Middle frontal gyrus (tissue), 1 donor: Measurements from ENCODE around the gene FBLN1.

Experiments used
- DNase-seq: peaks from one replicate; pipeline ENCODE4 v3.0.0-alpha.2; 2015; ENCODE audit warnings: low spot score; ENCODE audit errors: extremely low spot score

Gene FBLN1

GRCh38 chr22:45504373-45505341, 2.0 kb downstream of the FBLN1 start:
- no peak for DNase-seq

DNA sequence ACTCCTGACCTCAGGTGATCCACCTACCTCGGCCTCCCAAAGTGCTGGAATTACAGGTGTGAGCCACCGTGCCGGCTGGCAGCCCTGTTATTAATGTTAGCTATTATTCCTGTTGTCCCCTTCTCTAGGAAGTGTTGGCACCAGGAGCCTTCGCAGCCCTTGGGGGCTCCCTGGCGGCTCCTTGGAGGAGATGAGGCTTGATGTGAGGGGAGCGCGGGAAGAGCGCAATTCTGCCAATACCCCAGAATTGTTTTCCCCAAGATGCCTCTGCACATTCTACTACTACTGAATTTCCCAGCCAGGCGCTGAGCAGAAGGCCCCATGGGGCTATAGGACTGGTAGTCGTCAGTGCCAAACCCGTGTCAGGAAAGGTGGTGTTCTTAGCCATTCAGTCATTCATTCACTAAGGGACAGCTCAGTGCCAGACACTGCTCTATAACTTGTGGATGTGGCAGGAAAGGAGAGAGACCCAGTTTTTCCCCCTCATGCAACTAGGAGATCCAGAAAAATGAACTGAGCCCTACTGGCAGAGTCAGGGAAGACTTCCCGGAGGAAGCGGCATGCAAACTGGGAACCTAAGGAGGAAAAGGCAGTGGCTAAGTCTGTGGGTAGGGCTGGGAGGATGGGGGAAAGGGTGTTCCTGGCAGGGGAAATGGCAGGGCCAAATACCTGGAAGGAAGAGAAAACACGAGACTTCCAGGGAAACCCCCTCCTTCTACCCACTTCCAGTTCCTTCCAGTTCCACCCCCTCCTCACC, 3.5 kb downstream of the FBLN1 start:
- DNase-seq = no peak

DNA sequence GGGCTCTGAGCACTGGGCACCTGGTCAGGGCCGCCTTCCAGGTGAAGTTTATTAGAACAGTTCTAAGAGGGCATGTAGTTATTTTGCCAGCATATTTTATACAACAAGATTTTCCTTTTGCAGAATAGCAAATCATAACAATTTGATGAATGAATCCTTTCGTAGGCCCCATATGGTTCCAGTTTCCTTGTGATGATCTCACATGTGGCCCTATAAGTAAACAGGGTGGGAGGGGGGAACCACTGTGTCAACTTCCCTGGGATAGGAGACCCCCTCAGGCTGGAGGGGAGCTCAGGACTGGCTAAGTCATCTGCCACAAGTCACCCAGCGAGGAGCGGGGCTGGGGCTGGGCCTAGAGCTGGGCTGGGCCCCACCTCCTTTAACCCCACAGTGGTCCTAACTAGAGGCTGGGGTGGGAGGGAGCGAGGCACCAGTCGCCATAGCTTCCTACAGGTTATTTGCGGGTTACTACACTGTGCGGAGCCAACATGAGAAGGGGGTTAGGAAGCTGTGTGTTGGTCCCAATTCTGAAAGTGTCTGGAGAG, 4.2 kb downstream of the FBLN1 start:
- DNase-seq = no peak

DNA sequence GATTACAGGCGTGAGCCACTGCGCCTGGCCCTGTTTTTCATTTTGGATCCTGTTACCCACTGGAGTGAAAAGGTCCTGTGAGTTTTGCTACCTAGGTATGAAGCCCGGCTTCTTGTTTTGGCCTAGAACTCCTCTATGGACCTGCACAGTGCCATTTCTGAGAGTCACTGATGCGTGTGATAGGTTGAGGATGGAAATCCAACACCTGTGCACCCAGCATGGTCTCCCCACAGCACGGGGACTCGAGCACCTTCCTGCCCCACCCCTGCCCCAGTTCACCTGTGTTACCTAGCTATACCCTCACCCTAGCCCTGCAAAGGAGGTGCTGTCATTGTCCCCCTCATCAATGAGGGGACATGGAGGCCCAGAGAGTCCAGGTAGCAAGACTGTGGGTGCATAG, 5.1 kb downstream of the FBLN1 start:
- no peak for DNase-seq

DNA sequence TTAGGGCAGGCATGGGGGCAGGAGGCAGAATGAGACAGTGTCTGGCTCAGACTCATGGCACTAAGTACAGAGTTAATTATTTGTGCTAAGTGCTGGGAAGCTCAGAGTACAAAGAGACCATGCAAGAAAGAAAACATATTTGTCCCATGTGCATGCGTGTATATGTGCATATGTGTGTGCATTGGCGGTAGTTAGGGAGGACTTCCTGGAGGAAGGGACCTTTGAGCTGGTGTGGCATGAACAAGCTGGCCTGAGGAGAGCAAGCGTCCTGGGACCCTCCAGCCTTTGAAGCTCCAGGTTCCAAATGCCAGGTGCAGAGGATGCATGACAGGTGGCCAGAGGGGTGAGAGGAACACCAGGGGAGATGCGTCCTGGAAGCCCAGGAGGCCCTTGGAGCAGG, 6.1 kb downstream of the FBLN1 start:
- no peak for DNase-seq

DNA sequence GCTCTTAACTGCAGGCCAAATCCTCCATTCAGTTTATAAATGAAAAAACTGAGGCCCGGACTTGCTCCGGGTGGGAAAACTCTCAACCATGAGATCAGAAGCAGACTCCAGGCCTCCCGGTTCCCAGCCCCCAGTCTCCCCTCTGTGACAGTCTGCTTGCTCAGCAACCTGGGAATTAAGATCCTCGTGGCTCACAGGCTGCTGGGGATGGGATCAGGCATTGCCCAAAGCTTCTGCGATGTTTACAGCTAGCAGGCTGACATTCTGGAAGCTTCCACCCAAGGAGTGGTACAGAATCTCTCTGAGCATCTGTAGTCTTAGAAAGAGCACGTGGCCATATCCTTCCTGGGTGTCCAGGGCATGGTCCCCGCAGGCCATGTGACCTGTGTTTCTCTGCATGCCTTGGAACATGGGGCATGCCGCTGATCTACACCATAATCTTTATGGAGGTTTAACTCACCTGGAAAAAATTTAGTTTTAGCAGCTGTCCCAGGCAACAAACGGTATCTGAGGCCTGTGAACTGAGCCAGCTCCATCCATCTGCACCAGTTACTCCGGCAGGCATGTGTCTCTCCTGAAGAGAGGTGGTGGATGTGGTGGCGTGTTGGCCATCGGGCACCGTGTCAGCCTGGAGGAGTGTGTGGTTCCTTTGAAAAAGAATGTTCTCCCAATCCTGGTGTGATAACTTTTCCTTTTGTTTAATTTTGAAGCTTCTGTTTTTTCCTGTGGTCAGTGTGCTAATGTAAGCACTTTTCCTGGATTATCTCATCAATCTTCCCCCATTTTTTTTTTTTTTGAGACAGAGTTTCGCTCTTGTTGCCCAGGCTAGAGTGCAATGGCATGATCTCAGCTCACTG, 7.9 kb downstream of the FBLN1 start:
- no peak for DNase-seq

DNA sequence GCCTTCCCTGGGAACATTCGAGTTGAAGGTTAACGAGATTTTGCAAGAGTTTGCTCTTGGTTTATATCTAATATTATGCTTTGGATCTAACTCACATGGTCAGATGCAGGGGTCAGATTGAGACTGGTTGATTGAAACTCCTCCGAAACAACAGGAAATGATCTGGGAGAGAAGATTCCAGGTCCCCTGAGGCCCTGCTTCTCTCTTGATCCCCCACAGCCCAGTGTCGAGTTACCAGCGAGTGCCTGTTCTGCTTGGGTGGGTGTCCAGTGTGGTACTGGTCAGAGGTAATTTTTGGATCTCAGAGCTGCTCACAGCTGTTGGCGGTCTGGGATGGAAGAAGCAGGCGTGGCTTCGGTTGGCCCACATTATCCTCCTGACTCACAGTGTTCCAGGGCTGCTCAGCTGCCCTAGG, 9.2 kb downstream of the FBLN1 start:
- DNase-seq = no peak

DNA sequence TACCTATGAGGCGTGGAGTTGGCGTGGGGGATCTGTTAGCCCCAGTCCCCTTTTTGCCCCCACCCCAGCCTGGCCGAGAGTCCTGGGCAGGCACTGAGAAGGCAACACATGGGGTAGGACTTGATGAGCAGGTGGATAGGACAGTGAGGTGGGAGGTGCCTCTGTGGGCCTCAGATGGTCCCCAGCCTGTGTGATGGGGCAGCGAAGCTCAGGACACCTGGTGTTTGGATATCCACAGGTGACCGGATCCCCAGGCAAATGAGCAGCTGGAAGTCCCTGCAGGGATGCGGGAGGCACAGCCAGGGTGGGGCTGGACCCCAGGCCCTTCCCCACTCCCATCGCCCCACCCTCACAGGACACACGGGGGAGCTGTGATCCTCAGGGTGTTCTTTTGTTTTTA, 9.7 kb downstream of the FBLN1 start:
- DNase-seq = no peak

DNA sequence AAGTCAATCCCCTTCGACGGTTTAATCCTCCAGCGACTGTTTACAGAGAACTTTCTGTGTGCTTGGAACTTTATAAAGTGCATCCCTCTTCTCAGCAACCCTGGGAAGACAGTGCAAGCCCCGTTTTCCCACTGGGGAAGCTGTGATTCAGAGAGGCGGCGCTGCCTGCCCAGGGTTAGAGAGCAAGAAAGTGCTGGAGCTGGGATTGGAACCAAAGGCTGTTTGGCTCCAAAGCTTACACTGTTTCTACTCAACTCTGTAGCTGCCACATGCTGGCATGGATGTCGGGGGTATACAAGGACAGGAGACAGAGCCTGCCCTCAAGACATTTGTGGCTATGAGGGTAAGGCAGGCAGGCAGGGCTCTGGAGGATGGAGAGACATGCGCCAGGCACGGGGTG, 13.0 kb downstream of the FBLN1 start:
- no peak for DNase-seq

DNA sequence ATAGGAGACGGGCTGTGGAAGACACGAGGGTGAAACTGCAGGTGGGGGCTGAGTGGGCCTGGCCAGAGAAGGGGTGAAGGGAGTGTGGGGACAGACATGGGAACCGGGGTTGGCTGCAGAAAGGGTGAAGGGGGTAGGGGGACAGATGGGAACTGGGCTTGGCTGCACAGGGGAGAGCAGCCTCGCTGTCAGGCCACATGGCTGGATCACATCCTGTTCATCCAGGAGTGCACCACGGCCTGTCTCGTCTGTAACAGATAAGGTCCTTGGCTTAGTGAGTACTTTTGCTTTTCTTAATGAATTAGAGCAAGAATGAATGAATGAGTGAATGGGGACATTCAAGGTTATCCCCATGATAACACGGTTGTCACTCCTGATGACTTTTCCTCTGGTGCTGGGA, 13.5 kb downstream of the FBLN1 start:
- DNase-seq = no peak

GRCh38 chr22:45516923-45517675, 14.4 kb downstream of the FBLN1 start:
- DNase-seq = no peak

GRCh38 chr22:45518136-45518535, 15.5 kb downstream of the FBLN1 start:
- DNase-seq = no peak

DNA sequence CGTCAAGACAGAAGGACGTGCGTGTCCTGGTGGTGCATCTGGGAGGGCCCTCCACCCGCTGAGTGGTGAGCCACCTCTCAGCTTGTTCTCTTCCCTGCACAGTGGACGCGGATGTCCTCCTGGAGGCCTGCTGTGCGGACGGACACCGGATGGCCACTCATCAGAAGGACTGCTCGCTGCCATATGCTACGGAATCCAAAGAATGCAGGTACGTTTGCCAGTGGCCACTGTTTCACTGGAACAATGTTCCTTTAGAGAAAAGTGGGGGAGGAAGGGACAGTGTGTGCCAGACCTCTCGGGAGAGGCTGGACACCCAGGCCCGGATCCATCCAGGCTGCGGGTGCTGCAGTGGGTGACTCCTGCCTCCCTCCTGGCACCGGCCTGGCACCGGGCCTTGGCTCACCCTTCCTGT, 15.9 kb downstream of the FBLN1 start:
- DNase-seq = no peak

GRCh38 chr22:45521178-45521577, 18.5 kb downstream of the FBLN1 start:
- no peak for DNase-seq

GRCh38 chr22:45522462-45522861, 19.8 kb downstream of the FBLN1 start:
- DNase-seq = no peak

GRCh38 chr22:45524157-45524556, 21.5 kb downstream of the FBLN1 start:
- no peak for DNase-seq

GRCh38 chr22:45524966-45525365, 22.3 kb downstream of the FBLN1 start:
- no peak for DNase-seq

DNA sequence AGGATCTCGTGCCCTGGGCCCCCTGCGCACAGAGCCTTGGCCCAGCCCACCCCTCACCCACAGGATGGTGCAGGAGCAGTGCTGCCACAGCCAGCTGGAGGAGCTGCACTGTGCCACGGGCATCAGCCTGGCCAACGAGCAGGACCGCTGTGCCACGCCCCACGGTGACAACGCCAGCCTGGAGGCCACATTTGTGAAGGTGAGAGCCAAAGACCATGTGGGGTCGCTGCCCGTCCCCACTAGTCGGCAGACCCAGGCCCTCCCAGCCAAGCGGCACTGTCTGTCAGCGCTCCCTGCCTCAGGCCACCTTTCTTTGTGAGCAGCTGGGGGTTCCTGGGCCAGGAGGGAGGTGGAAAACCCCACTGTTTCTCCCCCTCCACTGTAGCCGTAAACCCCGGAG, 22.8 kb downstream of the FBLN1 start:
- DNase-seq = no peak

DNA sequence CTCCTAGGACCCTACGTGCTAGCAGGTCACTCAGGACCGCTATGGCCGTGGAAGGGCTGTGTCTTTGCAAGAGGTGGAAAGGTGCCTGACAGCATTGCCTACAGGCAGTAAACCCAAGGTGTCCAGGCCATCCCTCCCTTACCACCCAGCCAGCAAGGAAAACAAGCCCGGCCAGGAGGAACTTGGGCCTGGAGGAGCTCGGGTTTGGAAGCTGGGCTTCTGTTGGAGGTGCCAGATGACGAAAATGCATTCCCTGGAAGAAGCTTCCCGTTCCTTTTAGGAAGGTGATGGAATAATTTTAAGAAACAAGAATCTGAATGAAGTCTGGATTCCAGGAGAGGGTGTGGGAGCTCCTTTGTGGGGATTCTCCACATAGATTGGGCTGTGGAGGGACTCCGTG, 23.6 kb downstream of the FBLN1 start:
- DNase-seq = no peak

DNA sequence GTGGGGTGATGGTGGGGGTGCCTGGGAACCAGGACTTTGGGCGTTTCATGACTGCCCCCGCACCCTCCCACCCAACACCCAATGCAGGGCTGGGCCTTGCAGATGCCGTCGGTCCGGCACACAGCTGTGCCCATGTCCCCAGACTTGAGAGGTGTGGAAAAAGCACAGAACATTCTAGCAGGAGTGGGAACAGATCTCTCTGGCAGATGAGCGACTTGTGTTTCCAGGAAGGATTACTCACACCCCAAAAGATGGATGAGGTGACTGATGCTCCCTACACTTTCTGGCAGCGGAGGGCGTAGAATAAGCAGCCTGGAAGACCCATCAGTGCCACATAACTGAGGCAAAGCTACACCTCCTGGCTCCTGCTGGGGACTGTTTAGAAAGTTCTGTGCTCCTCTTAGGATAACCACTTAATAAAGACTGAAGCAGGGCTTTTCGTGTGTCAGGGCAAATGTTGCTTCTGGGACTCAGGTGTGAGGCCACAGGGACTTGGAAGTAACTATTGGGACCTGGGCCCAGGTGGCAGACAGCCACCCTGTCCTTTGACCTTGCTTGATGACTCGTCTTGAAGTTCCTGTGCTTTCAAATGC, 24.2 kb downstream of the FBLN1 start:
- DNase-seq = no peak
